ENCODE data around the gene GNAI3.

Gene GNAI3

GRCh38 chr1:109644670-109645069 lies 96.3 kb downstream of the GNAI3 start:
- Histone ChIP-seq H3K4me1 (ENCODE audit: insufficient read depth, low read length, severe bottlenecking) (peaks cover 6% of the 10 kb centered on the region), H3F3A (ENCODE audit: insufficient read depth, low read length) (no peaks in the 10 kb centered on the region), H3K4me3 (ENCODE audit: low read depth, low read length, poor library complexity, severe bottlenecking) (no peak overlapping the region), H3K27me3 (ENCODE audit: insufficient read depth, low read length) (no peaks in the 10 kb centered on the region), H3K4me2 (ENCODE audit: low read length) (no peak overlapping the region), H3K9ac (ENCODE audit: low read length) (no peak overlapping the region), H3K36me3 (ENCODE audit: insufficient read depth, low read length) (no peaks in the 10 kb centered on the region), H4K20me1 (ENCODE audit: insufficient read depth, low read length) (no peaks in the 10 kb centered on the region), H3K9me2 (ENCODE audit: low read depth, low read length) (no peaks in the 10 kb centered on the region), H3K27ac (ENCODE audit: low read depth, low read length, poor library complexity, severe bottlenecking) (no peak overlapping the region), H2AFZ (ENCODE audit: low read length) (no peak overlapping the region), H3K79me2 (ENCODE audit: insufficient read depth, low read length) (no peaks in the 10 kb centered on the region), H3K9me3 (ENCODE audit: low read length) (no peaks in the 10 kb centered on the region)
- TF ChIP-seq CTCF (IDR thresholded peaks at IDR 0.05; ENCODE audit: low read length) = no peak
- TF ChIP-seq EZH2 (IDR thresholded peaks at IDR 0.05; ENCODE audit: borderline replicate concordance, low read length) = no peak

GRCh38 chr1:109649491-109649914 lies 101.1 kb downstream of the GNAI3 start:
- Histone ChIP-seq H3F3A (ENCODE audit: insufficient read depth, low read length) (0 out of 2 replicates have a peak, but pooled peaks cover 3% of the 10 kb centered on the region), H3K4me1 (ENCODE audit: insufficient read depth, low read length, severe bottlenecking) (peaks cover 7% of the 10 kb centered on the region), H3K36me3 (ENCODE audit: insufficient read depth, low read length) (no peaks in the 10 kb centered on the region), H3K4me3 (ENCODE audit: low read depth, low read length, poor library complexity, severe bottlenecking) (no peak overlapping the region), H3K9me3 (ENCODE audit: low read length) (no peaks in the 10 kb centered on the region), H3K79me2 (ENCODE audit: insufficient read depth, low read length) (no peaks in the 10 kb centered on the region), H2AFZ (ENCODE audit: low read length) (no peak overlapping the region), H3K27me3 (ENCODE audit: insufficient read depth, low read length) (0 out of 2 replicates have a peak, but pooled peaks cover under 1% of the 10 kb centered on the region), H3K4me2 (ENCODE audit: low read length) (no peak overlapping the region), H3K9me2 (ENCODE audit: low read depth, low read length) (no peaks in the 10 kb centered on the region), H4K20me1 (ENCODE audit: insufficient read depth, low read length) (no peaks in the 10 kb centered on the region), H3K27ac (ENCODE audit: low read depth, low read length, poor library complexity, severe bottlenecking) (no peak overlapping the region), H3K9ac (ENCODE audit: low read length) (no peak overlapping the region)
- TF ChIP-seq CTCF (IDR thresholded peaks at IDR 0.05; ENCODE audit: low read length) (peak; percentile 27; the same call in 1 of the 2 replicates), EZH2 (IDR thresholded peaks at IDR 0.05; ENCODE audit: borderline replicate concordance, low read length) (no peak)

GRCh38 chr1:109650609-109651008 lies 102.2 kb downstream of the GNAI3 start:
- no peaks in the 10 kb centered on the region for H4K20me1 ChIP-seq (ENCODE audit: insufficient read depth, low read length)
- no peak overlapping the region for H2AFZ ChIP-seq (ENCODE audit: low read length)
- no peak overlapping the region for H3K9ac ChIP-seq (ENCODE audit: low read length)
- no peaks in the 10 kb centered on the region for H3K9me3 ChIP-seq (ENCODE audit: low read length)
- no peak overlapping the region for H3K27ac ChIP-seq (ENCODE audit: low read depth, low read length, poor library complexity, severe bottlenecking)
- H3K79me2 ChIP-seq (ENCODE audit: insufficient read depth, low read length) = no peaks in the 10 kb centered on the region
- no peak overlapping the region for H3K4me2 ChIP-seq (ENCODE audit: low read length)
- H3K27me3 ChIP-seq (ENCODE audit: insufficient read depth, low read length) = 0 out of 2 replicates have a peak, but pooled peaks cover 8% of the 10 kb centered on the region
- H3F3A ChIP-seq (ENCODE audit: insufficient read depth, low read length) = 0 out of 2 replicates have a peak, but pooled peaks cover 3% of the 10 kb centered on the region
- peaks cover 14% of the 10 kb centered on the region for H3K4me1 ChIP-seq (ENCODE audit: insufficient read depth, low read length, severe bottlenecking)
- H3K36me3 ChIP-seq (ENCODE audit: insufficient read depth, low read length) = no peaks in the 10 kb centered on the region
- H3K4me3 ChIP-seq (ENCODE audit: low read depth, low read length, poor library complexity, severe bottlenecking) = no peak overlapping the region
- H3K9me2 ChIP-seq (ENCODE audit: low read depth, low read length) = no peaks in the 10 kb centered on the region
- no peak for TF ChIP-seq CTCF (IDR thresholded peaks at IDR 0.05; ENCODE audit: low read length)
- no peak for TF ChIP-seq EZH2 (IDR thresholded peaks at IDR 0.05; ENCODE audit: borderline replicate concordance, low read length)
